HEK293T (cell line): ENCODE data around the gene SEPTIN12.

Source experiments
- CTCF ChIA-PET: fragments of 350-600 bp; formaldehyde crosslinking; extraction: SDS; loops from one replicate; lab custom pipeline; 2021; ENCODE audit warnings: antibody characterized with exemption, inconsistent platforms; lab: Yijun Ruan, JAX
- POLR2A ChIA-PET: fragments of 350-600 bp; formaldehyde crosslinking; extraction: SDS; loops from one replicate; lab custom pipeline; 2020; ENCODE audit warnings: antibody characterized with exemption, inconsistent platforms; lab: Yijun Ruan, JAX
- DNase-seq: peaks from one replicate; pipeline ENCODE4 v3.0.0; 2012; ENCODE audit warnings: mixed read lengths; ENCODE audit errors: extremely low spot score
- ARNT ChIP-seq: fragments of 450-650 bp; IDR thresholded peaks from 2 replicates; pipeline ENCODE4 v1.6.1; 2017; ENCODE audit warnings: mild to moderate bottlenecking
- BHLHE40 ChIP-seq: fragments of 450-650 bp; IDR thresholded peaks from 2 replicates; pipeline ENCODE4 v1.6.1; 2016; ENCODE audit warnings: mild to moderate bottlenecking, moderate library complexity, borderline replicate concordance
- CTBP1 ChIP-seq: fragments of 450-650 bp; IDR thresholded peaks from 2 replicates; pipeline ENCODE4 v1.6.1; 2016; ENCODE audit warnings: borderline replicate concordance
- ELF4 ChIP-seq: fragments of 450-650 bp; IDR thresholded peaks from 2 replicates; pipeline ENCODE4 v1.6.1; 2017; ENCODE audit warnings: antibody characterized with exemption
- FOXA1 ChIP-seq: fragments of 450-650 bp; IDR thresholded peaks from 2 replicates; pipeline ENCODE4 v1.6.1; 2016; ENCODE audit warnings: mild to moderate bottlenecking
- FOXK2 ChIP-seq: fragments of 450-650 bp; IDR thresholded peaks from 2 replicates; pipeline ENCODE4 v1.6.1; 2016; ENCODE audit warnings: mild to moderate bottlenecking
- FOXM1 ChIP-seq: fragments of 450-650 bp; IDR thresholded peaks from 2 replicates; pipeline ENCODE4 v1.6.1; 2017; ENCODE audit warnings: mild to moderate bottlenecking, borderline replicate concordance
- HDGF ChIP-seq: fragments of 450-650 bp; IDR thresholded peaks from 2 replicates; pipeline ENCODE4 v1.6.1; 2017; ENCODE audit warnings: antibody characterized with exemption, borderline replicate concordance
- L3MBTL2 ChIP-seq: fragments of 450-650 bp; conservative IDR thresholded peaks from 2 replicates; pipeline ENCODE4 v1.6.1; 2016; ENCODE audit warnings: mild to moderate bottlenecking
- LEF1 ChIP-seq: fragments of 450-650 bp; IDR thresholded peaks from 2 replicates; pipeline ENCODE4 v1.6.1; 2017; ENCODE audit warnings: mild to moderate bottlenecking, borderline replicate concordance
- NFRKB ChIP-seq: fragments of 450-650 bp; IDR thresholded peaks from 2 replicates; pipeline ENCODE4 v1.6.1; 2016; ENCODE audit warnings: mild to moderate bottlenecking, moderate library complexity
- SP1 ChIP-seq: fragments of 450-650 bp; IDR thresholded peaks from 2 replicates; pipeline ENCODE4 v1.6.1; 2017
- SUZ12 ChIP-seq: fragments of 450-650 bp; IDR thresholded peaks from 2 replicates; pipeline ENCODE4 v1.6.1; 2016; ENCODE audit warnings: mild to moderate bottlenecking
- TARDBP ChIP-seq: fragments of 450-650 bp; IDR thresholded peaks from 2 replicates; pipeline ENCODE4 v1.6.1; 2016
- ZNF384 ChIP-seq: fragments of 450-650 bp; IDR thresholded peaks from 2 replicates; pipeline ENCODE4 v1.6.1; 2016
- TF ChIP-seq, protein P1 (sequence below): fragments of 450-650 bp; IDR thresholded peaks from 2 replicates; pipeline ENCODE4 v1.6.1; 2016

The SEPTIN12 gene

DNA sequence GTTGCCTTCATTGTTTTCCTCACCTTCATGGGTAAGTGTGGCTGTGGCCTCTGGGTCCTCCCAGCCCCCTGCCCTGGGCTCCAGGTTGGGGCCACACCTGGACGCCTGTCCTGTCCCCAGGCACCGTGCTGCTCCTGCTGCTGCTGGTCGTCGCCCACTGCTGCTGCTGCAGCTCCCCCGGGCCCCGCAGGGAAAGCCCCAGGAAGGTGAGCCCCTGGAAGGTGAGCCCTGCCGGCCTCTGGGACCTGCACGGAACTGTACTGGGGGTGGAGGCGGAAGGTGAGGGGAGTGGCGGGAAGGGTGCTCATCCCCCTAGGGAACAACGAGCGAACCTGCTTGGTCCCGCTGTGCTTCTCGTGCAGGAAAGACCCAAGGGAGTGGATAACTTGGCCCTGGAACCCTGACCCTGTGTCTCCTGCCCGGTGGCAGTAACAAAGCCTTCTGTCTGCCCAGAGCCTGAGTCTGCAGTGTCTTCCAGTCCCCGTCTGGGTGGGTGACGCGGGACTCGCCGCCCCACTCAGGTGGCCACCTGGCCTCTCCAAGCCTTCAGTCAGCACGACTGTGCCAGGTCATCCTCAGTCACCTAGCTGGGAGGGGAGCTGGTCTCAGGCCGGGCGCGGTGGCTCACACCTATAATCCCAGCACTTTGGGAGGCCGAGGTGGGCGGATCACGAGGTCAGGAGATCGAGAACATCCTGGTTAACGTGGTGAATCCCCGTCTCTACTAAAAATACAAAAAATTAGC, 7.9 kb upstream of the SEPTIN12 start:
- TF ChIP-seq ELF4 (no peak), LEF1 (no peak), TARDBP (no peak), SP1 (no peak), HDGF (no peak), SUZ12 (no peak), CTBP1 (no peak), NFRKB (no peak)
- ChIA-PET POLR2A (interaction anchor here (0.6 to 1.2 kb wide), 2 partner anchors 8 to 24 kb away, joined by 3 read pairs; partner anchors contain the start of gene SEPTIN12), CTCF (no interaction called here)
- no peak for DNase-seq

DNA sequence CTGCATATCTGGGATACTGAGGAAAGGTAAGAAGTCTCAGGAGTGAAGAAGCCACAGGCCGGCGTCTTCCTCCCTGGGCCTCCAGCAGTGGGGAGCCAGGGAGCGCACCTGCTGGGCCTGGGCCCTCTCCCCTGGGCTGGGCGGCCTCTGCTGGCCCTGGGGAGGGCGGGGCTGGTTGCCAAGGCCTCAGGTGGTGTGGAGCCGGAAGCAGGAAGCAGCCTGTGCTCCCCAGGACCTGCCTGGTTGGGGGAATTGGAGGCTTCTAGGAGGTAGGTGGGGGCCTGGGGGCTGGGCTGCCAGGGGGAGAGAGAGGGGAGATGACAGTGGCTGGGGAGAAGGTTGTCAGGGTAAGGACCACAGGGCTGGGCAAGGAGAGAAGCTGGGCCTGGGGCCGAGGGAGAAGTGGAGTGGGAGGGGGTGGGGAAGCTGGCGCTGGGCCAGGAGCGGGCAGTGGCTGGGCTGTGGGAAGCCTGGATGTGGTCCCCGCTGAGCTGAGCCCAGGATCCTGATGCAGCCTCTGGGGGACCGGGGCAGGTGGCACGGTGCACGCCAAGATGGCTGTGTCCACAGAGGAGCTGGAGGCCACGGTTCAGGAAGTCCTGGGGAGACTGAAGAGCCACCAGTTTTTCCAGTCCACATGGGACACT, 7.2 kb upstream of the SEPTIN12 start, which contains the start of gene SMIM22:
TSS of gene SMIM22 (plus strand) at position 189 of the 647 bp plus-strand sequence. CDS start at position 555, 366 bp downstream.
- no peak for TF ChIP-seq CTBP1
- TF ChIP-seq NFRKB, result no peak
- TF ChIP-seq FOXA1, result no peak
- TF ChIP-seq LEF1, result no peak
- TF ChIP-seq L3MBTL2, result no peak
- no peak for TF ChIP-seq ELF4
- no peak for TF ChIP-seq ZNF384
- TF ChIP-seq TARDBP, result no peak
- no peak for TF ChIP-seq SUZ12
- no peak for TF ChIP-seq SP1
- TF ChIP-seq FOXK2, result no peak
- TF ChIP-seq FOXM1, result no peak
- TF ChIP-seq, protein P1, sequence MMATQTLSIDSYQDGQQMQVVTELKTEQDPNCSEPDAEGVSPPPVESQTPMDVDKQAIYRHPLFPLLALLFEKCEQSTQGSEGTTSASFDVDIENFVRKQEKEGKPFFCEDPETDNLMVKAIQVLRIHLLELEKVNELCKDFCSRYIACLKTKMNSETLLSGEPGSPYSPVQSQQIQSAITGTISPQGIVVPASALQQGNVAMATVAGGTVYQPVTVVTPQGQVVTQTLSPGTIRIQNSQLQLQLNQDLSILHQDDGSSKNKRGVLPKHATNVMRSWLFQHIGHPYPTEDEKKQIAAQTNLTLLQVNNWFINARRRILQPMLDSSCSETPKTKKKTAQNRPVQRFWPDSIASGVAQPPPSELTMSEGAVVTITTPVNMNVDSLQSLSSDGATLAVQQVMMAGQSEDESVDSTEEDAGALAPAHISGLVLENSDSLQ, result no peak
- TF ChIP-seq ARNT, result no peak
- TF ChIP-seq BHLHE40, result no peak
- TF ChIP-seq HDGF, result no peak
- CTCF ChIA-PET, result no interaction called here
- DNase-seq, result no peak
- POLR2A ChIA-PET, result no interaction called here

DNA sequence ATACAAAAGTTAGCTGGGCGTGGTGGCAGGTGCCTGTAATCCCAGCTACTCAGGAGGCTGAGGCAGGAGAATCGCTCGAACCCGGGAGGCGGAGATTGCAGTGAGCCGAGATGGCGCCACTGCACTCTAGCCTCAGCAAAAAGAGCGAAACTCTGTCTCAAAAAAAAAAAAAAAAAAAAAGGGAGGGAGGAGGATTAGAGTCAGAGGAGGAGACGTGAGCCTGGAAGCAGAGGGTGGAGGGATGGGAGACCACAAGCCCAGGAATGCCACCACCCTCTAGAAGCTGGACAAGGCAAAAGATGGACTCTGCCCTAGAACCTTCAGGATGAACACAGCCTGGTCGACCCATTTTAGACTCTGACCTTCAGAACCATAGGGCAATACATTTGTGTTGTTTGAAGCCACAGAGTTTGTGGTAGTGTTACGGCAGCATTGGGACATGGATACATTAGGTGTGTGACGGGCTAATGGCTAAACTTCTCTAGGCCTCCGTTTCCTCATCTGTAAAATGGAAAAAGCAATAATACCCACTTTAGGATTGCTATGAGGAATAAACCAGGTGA, 4.9 kb upstream of the SEPTIN12 start:
- CTCF ChIA-PET, result no interaction called here
- POLR2A ChIA-PET, result no interaction called here
- TF ChIP-seq CTBP1 (no peak), L3MBTL2 (no peak), FOXK2 (no peak), LEF1 (no peak), SP1 (no peak), ARNT (no peak), FOXM1 (no peak), FOXA1 (no peak), TARDBP (no peak), ELF4 (no peak), HDGF (no peak), ZNF384 (no peak; the same call in 1 of the 2 replicates), SUZ12 (no peak), NFRKB (no peak)
- TF ChIP-seq, protein P1, result no peak
- no peak for DNase-seq

DNA sequence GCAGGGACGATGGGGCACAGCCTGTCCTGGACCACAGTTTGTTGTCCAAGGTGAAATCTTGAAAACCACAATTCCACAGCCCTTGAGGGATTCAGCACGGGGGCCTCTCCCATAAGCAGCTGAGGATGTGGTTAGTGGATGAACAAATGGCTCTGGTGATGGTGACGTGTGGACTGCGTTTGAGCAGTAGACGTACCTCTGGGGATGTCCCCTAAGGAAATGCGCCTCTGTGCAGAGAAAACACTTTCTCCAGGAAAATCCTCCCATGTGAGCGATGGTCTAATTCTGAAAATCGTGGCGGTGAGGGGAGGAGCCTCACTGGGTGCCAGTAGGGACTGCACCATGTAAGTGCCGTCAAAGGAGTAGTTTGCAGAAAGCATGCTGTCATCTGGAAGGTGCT, 2.7 kb upstream of the SEPTIN12 start:
- ChIA-PET CTCF (no interaction called here), POLR2A (no interaction called here)
- TF ChIP-seq ZNF384 (no peak), CTBP1 (no peak), FOXM1 (no peak)
- no peak for DNase-seq

DNA sequence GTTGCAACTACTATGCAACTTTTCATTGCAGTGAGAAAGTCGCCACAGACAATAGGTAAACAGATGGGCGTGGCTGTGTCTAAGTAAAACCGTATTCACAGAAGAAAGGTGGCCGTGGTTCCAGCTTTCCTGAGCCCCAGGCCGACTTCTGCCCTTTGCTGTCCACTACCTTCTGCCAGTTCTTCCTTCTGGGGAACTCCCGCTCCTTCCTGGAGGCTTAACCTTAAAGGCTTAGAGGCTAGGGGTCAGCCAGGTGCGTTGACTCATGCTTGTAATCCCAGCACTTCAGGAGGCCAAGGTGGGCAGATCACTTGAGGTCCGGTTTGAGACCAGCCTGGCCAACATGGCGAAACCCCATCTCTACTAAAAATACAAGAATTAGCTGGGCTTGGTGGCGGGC, 2.1 kb upstream of the SEPTIN12 start:
- no peak for DNase-seq
- CTCF ChIA-PET, result interaction anchor here (0.5 to 0.6 kb wide), 2 partner anchors 53 to 164 kb away, joined by 4 read pairs; no protein-coding TSS in a partner anchor
- POLR2A ChIA-PET, result interaction anchor here (2.6 kb wide), 1 partner anchor 22 kb away, joined by 8 read pairs; no protein-coding TSS in a partner anchor

DNA sequence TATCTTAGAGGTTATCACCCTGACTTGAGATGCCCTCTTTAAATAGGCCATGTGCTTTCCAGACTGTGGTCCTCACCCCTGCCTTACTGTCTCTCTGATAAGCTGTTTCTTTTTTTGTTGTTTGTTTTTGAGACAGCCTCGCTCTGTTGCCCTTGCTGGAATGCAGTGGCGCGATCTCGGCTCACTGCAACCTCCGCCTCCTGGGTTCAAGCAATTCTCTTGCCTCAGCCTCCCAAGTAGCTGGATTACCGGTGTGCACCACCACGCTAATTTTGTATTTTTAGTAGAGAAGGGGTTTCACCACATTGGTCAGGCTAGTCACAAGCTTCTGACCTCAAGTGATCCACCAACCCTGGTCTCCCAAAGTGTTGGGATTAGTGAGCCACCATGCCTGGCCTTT, 765 bp upstream of the SEPTIN12 start:
- ChIA-PET CTCF (interaction anchor here (0.8 kb wide), 1 partner anchor 23 kb away, joined by 3 read pairs; no protein-coding TSS in a partner anchor), POLR2A (interaction anchor here (0.8 to 2.6 kb wide), 3 partner anchors 8 to 20 kb away, joined by 3 to 8 read pairs (median 5); partner anchors contain the start of gene ROGDI)
- no peak for TF ChIP-seq CTBP1
- TF ChIP-seq BHLHE40, result no peak
- no peak for TF ChIP-seq NFRKB
- no peak for TF ChIP-seq HDGF
- no peak for TF ChIP-seq LEF1
- no peak for TF ChIP-seq FOXA1
- no peak for TF ChIP-seq TARDBP
- TF ChIP-seq FOXK2, result no peak
- no peak for TF ChIP-seq ZNF384
- no peak for TF ChIP-seq SUZ12
- no peak for TF ChIP-seq L3MBTL2
- DNase-seq, result no peak

More for the DNA sequence above, 2.1 kb upstream of the SEPTIN12 start:
- TF ChIP-seq CTBP1 (no peak), ELF4 (no peak), L3MBTL2 (no peak), FOXA1 (no peak), LEF1 (no peak), FOXM1 (no peak), NFRKB (no peak), ZNF384 (no peak)
